OCI-LY3 (cell line): ENCODE data around the gene ALDH3B2.

ENCODE experiments used
- CTCF ChIP-seq: fragments of 200-600, 300-600 bp; sonication (generic); IDR thresholded peaks from 2 replicates; pipeline ENCODE4 v1.5.1; 2014; ENCODE audit warnings: antibody characterized with exemption, low read length, low read depth
- EZH2phosphoT487 ChIP-seq: fragments of 200-600 bp; shearing (Covaris generic); IDR thresholded peaks from 2 replicates; pipeline ENCODE4 v1.6.1; 2018; ENCODE audit warnings: antibody characterized with exemption, mixed run types, low read depth

DNA sequence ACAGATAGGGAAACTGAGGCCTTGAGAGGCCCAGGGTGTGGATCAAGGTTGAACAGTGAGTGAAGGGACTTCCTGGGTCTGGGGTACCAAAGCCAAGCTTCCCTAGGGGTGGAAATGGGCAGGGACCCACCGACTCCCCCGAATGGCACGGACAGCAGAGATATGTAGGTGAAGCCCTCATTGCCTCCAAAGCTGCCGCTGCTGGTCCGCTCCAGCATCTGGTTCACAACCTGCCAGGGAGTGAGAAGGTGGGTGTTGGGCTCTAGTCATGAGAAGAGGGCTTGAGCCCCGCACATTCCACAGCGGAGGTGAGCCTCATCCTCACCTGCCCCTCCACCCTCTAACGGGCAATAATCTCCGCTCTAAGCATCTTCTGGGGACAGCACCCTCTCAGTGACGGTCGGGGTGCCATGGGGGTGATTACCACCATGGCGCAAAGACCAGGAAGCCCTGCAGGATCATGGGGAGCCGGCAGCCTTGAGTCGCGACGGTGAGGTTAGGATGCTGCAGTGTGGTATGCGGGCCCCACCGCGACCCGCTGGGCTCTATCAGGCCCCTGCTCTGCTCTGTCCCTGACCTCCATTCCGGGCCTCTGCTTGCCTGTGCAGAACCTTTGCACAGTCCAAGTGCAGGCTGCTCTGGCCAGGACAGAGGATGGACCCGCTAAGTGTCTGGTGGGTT, 10.8 kb downstream of the ALDH3B2 start:
- TF ChIP-seq CTCF (no peak), EZH2phosphoT487 (no peak)
